HCT116 (cell line): ENCODE data around the gene ZFHX3. TPM values are rescaled to one million over a fixed set of nuclear protein-coding genes. Genes with fewer than 3 reads are reported as not detected.

Source experiments
- ATAC-seq: fragments of 200-7000 bp; cut with Tn5 transposase; 2 replicates; pipeline ENCODE4 v1.9.1; 2020; ENCODE audit warnings: mild to moderate bottlenecking, moderate library complexity
- BruUV-seq: library from RNA; stranded (reverse); fragments of 400-500 nt; replicated peaks from 2 replicates; lab custom pipeline; 2021; lab: Mats Ljungman, UMichigan
- CTCF ChIA-PET: fragments of 300-600 bp; sonication (Branson Sonifier 250); formaldehyde crosslinking; loops from one replicate; lab custom pipeline; 2021; ENCODE audit warnings: antibody characterized with exemption; lab: Charles Lee
- POLR2A ChIA-PET: fragments of 300-600, 350-600 bp; sonication (Branson Sonifier 250); formaldehyde crosslinking; loops from one replicate; lab custom pipeline; 2021; ENCODE audit warnings: antibody characterized with exemption; lab: Charles Lee
- RAD21 ChIA-PET, 2 experiments: fragments of 300-600 bp; sonication (Branson Sonifier 250); formaldehyde crosslinking; loops; one replicate each; lab custom pipeline; 2023; ENCODE audit warnings: low total read pairs in 2 of 2; ENCODE audit not compliant: uncharacterized antibody in 2 of 2, unreplicated experiment in 2 of 2, low non-redundant PET in 1 of 2; lab: Charles Lee
- DNase-seq: peaks from one replicate; pipeline ENCODE4 v3.0.0-alpha.2; 2010; ENCODE audit warnings: low read depth, low spot score
- H2AFZ ChIP-seq: fragments of 200-600 bp; shearing (Covaris generic), sonication (generic); 2 replicates; pipeline ENCODE4 v1.6.1; 2017; ENCODE audit warnings: low read depth, mixed run types, mixed read lengths, antibody characterized with exemption, low read length; ENCODE audit not compliant: poor library complexity, severe bottlenecking
- H3K27ac ChIP-seq: 2 replicates; pipeline ENCODE4 v1.5.1; 2012; ENCODE audit warnings: low read depth, low read length
- H3K27me3 ChIP-seq: fragments of 200-600 bp; sonication (generic); 2 replicates; pipeline ENCODE4 v1.6.1; 2016; ENCODE audit warnings: mixed run types, low read length, mixed read lengths; ENCODE audit not compliant: insufficient read depth
- H3K36me3 ChIP-seq, 2 experiments: fragments of 200-500 bp in 1 of 2; fragments of 200-600 bp in 1 of 2; sonication (Bioruptor generic) in 1 of 2; sonication (generic) in 1 of 2; 2 replicates each; pipeline versions ENCODE4 v1.5.1 to v1.6.1; 2014 to 2016; ENCODE audit warnings: low read length in 2 of 2, inconsistent platforms in 1 of 2, mixed read lengths in 1 of 2, mixed run types in 1 of 2; ENCODE audit not compliant: insufficient read depth in 2 of 2, control insufficient read depth in 1 of 2
- H3K4me1 ChIP-seq, 2 experiments: fragments of 200-600 bp in 1 of 2; sonication (generic) in 1 of 2; 2 replicates each; pipeline versions ENCODE4 v1.5.1 to v1.6.1; 2012 to 2017; ENCODE audit warnings: low read length in 2 of 2, inconsistent platforms in 1 of 2, mild to moderate bottlenecking in 1 of 2, mixed read lengths in 1 of 2, mixed run types in 1 of 2, moderate library complexity in 1 of 2; ENCODE audit not compliant: insufficient read depth in 2 of 2, control insufficient read depth in 1 of 2
- H3K4me2 ChIP-seq: fragments of 200-600 bp; sonication (generic); 2 replicates; pipeline ENCODE4 v1.6.1; 2017; ENCODE audit warnings: mixed run types, low read length, mixed read lengths
- H3K4me3 ChIP-seq, 2 experiments: fragments of 200-600 bp in 1 of 2; sonication (generic) in 1 of 2; replicated peaks in 1 of 2; 2 replicates each; pipeline ENCODE4 v1.5.1; 2011 to 2016; ENCODE audit warnings: low read length in 2 of 2, control low read depth in 1 of 2, low read depth in 1 of 2, mild to moderate bottlenecking in 1 of 2, mixed read lengths in 1 of 2, mixed run types in 1 of 2
- H3K79me2 ChIP-seq: fragments of 200-600 bp; sonication (generic); 2 replicates; pipeline ENCODE4 v1.6.1; 2017; ENCODE audit warnings: mild to moderate bottlenecking, mixed run types, low read length, moderate library complexity, mixed read lengths; ENCODE audit not compliant: insufficient read depth
- H3K9ac ChIP-seq: fragments of 200-600 bp; sonication (generic); 2 replicates; pipeline ENCODE4 v1.6.1; 2016; ENCODE audit warnings: low read length, mixed read lengths
- H3K9me2 ChIP-seq: fragments of 200-600 bp; sonication (generic), shearing (Covaris generic); 2 replicates; pipeline ENCODE4 v1.6.1; 2017; ENCODE audit warnings: mixed run types, mild to moderate bottlenecking, moderate library complexity; ENCODE audit not compliant: insufficient read depth
- H3K9me3 ChIP-seq, 2 experiments: fragments of 200-500 bp in 1 of 2; fragments of 200-600 bp in 1 of 2; sonication (Bioruptor generic) in 1 of 2; sonication (generic) in 1 of 2; 2 replicates each; pipeline ENCODE4 v1.6.1; 2014 to 2017; ENCODE audit warnings: low read length in 2 of 2, mixed read lengths in 2 of 2, inconsistent platforms in 1 of 2, low read depth in 1 of 2, mild to moderate bottlenecking in 1 of 2, mixed run types in 1 of 2, moderate library complexity in 1 of 2; ENCODE audit not compliant: control insufficient read depth in 1 of 2, insufficient read depth in 1 of 2
- H4K20me1 ChIP-seq: fragments of 200-600 bp; sonication (generic), shearing (Covaris generic); 2 replicates; pipeline ENCODE4 v1.6.1; 2017; ENCODE audit warnings: mixed run types, mild to moderate bottlenecking, moderate library complexity; ENCODE audit not compliant: insufficient read depth
- JUND ChIP-seq: IDR thresholded peaks from 2 replicates; pipeline ENCODE4 v1.6.1; 2012
- POLR2AphosphoS5 ChIP-seq: IDR thresholded peaks from 2 replicates; pipeline ENCODE4 v1.6.1; 2011; ENCODE audit warnings: mild to moderate bottlenecking, low read depth, low read length, moderate library complexity
- RAD21 ChIP-seq: IDR thresholded peaks from 2 replicates; pipeline ENCODE4 v1.6.1; 2012; ENCODE audit warnings: low read depth, mild to moderate bottlenecking
- YY1 ChIP-seq: IDR thresholded peaks from 2 replicates; pipeline ENCODE4 v1.6.1; 2011; ENCODE audit warnings: low read length, low read depth, moderate library complexity, mild to moderate bottlenecking; ENCODE audit not compliant: insufficient replicate concordance; ENCODE audit errors: extremely low read depth
- intact Hi-C: fragments of 100-400 bp; cut with micrococcal nuclease; formaldehyde crosslinking; loops from 2 replicates; pipeline ENCODE4 v1.10.0; 2022
- total RNA-seq: library from RNA; stranded (reverse); gene quantifications from one replicate; pipeline ENCODE4 v1.2.1, GENCODE V29; 2021; ENCODE audit not compliant: unreplicated experiment
- TF ChIP-seq, protein P1 (sequence below): IDR thresholded peaks from 2 replicates; pipeline ENCODE4 v1.6.1; 2012
- TF ChIP-seq, protein P2 (sequence below), 3 experiments: fragments of 200-600 bp in 1 of 3; sonication (generic) in 1 of 3; IDR thresholded peaks in 2 of 3; conservative IDR thresholded peaks in 1 of 3; 2 replicates each; pipeline ENCODE4 v1.5.1; 2012 to 2017; ENCODE audit warnings: low read depth in 2 of 3, low read length in 2 of 3, antibody characterized with exemption in 1 of 3, borderline replicate concordance in 1 of 3, control low read depth in 1 of 3, mild to moderate bottlenecking in 1 of 3, mixed read lengths in 1 of 3, mixed run types in 1 of 3, moderate library complexity in 1 of 3; ENCODE audit not compliant: insufficient read depth in 1 of 3

The ZFHX3 gene
- total RNA-seq, 1 experiment from 2014 or later = 6.3 TPM

DNA sequence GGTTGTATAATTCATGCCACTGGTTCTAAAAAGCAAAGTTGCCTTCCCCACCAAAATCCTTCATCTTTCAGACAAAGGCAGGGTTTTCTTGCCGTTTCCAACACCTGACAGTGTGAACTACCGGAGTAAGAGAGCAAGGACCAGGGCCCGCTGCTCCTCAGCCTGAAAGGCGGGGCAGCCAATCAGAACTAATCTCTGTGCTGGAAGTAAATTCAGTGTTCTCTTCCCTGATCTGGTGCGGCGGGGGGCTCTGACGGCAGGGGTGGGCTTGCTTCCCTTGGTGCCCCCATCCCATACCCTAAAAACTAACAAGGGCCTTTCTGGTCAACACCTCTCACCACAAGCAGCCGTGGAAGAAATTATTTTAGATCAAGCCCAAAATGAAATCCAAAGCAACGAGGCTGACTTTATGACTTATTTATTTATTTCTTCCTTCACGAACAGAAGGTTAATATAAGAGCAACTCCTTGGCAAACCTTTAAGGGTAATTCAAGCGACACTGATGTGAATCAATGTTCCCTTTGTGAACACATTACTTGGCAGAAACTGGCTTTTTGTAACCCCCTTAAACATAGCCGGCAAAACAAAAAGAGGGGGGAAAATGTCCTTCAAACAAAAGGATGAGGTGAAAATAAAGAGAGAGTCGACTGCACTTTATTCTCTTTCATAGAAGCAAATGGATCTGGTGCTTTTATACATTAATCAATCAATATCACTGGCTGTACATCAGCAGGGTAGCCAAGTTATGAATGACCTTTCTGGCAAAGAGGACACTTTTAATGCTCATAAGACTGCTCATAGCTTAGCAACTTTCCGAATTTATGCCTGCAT, 189.9 kb downstream of the ZFHX3 start:
- H3K4me1 ChIP-seq = peaks cover 0 to 4% of the 10 kb centered on the region in 2 experiments; a peak in 1 of 4 replicates
- TF ChIP-seq POLR2AphosphoS5 = no peak
- TF ChIP-seq, protein P1, sequence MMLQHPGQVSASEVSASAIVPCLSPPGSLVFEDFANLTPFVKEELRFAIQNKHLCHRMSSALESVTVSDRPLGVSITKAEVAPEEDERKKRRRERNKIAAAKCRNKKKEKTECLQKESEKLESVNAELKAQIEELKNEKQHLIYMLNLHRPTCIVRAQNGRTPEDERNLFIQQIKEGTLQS = no peak
- H3K9ac ChIP-seq = no peak overlapping the region
- ChIA-PET CTCF (interaction anchor here (0.8 to 1.5 kb wide), 2 partner anchors 9 to 355 kb away, joined by 3 to 6 read pairs; no protein-coding TSS in a partner anchor), RAD21 (no interaction called here), POLR2A (no interaction called here)
- no peaks in the 10 kb centered on the region for H3K9me2 ChIP-seq
- H3K79me2 ChIP-seq = no peaks in the 10 kb centered on the region
- intact Hi-C loops = no loop called here
- H3K9me3 ChIP-seq = no peaks in the 10 kb centered on the region
- no peak overlapping the region for H3K27ac ChIP-seq
- BruUV-seq = no TSS peak
- no peak for DNase-seq
- no peaks in the 10 kb centered on the region for H3K36me3 ChIP-seq
- H3K27me3 ChIP-seq = no peaks in the 10 kb centered on the region
- no peak overlapping the region for H3K4me2 ChIP-seq
- no peak for ATAC-seq
- H4K20me1 ChIP-seq = 0 out of 2 replicates have a peak, but pooled peaks cover 3% of the 10 kb centered on the region
- H3K4me3 ChIP-seq = no peak overlapping the region
- no peak overlapping the region for H2AFZ ChIP-seq

DNA sequence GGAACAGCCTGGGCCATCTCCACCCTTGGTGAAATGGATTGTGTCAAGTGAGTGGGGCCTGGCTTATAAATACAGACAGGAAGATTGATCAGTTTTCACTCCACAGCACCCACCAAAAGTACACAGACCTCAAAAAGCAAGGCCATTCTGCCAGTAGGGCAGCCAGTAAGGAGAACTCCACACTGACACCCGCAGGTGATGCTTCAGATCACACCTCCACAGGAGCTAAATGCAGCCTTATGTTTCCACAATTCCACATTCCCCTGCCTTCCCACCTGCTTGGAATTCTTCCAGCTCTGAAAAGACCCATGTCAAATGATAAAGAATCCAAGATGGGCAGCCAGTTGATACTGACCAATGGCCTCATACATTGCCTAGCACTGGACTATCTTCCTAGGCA, 191.1 kb downstream of the ZFHX3 start:
- ATAC-seq (peak; percentile 80), DNase-seq (no peak)
- TF ChIP-seq JUND (no peak), YY1 (no peak), RAD21 (peak; percentile 33; the same call in 1 of the 2 replicates)
- TF ChIP-seq, protein P2, sequence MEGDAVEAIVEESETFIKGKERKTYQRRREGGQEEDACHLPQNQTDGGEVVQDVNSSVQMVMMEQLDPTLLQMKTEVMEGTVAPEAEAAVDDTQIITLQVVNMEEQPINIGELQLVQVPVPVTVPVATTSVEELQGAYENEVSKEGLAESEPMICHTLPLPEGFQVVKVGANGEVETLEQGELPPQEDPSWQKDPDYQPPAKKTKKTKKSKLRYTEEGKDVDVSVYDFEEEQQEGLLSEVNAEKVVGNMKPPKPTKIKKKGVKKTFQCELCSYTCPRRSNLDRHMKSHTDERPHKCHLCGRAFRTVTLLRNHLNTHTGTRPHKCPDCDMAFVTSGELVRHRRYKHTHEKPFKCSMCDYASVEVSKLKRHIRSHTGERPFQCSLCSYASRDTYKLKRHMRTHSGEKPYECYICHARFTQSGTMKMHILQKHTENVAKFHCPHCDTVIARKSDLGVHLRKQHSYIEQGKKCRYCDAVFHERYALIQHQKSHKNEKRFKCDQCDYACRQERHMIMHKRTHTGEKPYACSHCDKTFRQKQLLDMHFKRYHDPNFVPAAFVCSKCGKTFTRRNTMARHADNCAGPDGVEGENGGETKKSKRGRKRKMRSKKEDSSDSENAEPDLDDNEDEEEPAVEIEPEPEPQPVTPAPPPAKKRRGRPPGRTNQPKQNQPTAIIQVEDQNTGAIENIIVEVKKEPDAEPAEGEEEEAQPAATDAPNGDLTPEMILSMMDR (IDR thresholded peaks at IDR 0.05 in 2 of 3, conservative IDR thresholded peaks at IDR 0.05 in 1 of 3; ENCODE audit: borderline replicate concordance in 1 of 3, insufficient read depth in 1 of 3, low read depth in 2 of 3, low read length in 2 of 3) = peak in 2 of 3 experiments; percentile 52 to 63; a peak in 4 of 6 replicates
- H3K4me1 ChIP-seq = peaks cover 0 to 4% of the 10 kb centered on the region in 2 experiments; a peak in 1 of 4 replicates
- H3K36me3 ChIP-seq = no peaks in the 10 kb centered on the region
- H3K9ac ChIP-seq = no peak overlapping the region
- no peak overlapping the region for H2AFZ ChIP-seq
- no peaks in the 10 kb centered on the region for H3K9me3 ChIP-seq
- 0 out of 2 replicates have a peak, but pooled peaks cover 3% of the 10 kb centered on the region for H4K20me1 ChIP-seq
- no peak overlapping the region for H3K4me3 ChIP-seq
- H3K9me2 ChIP-seq = no peaks in the 10 kb centered on the region
- no peak overlapping the region for H3K4me2 ChIP-seq
- ChIA-PET CTCF (interaction anchor here (0.7 to 1.8 kb wide), 9 partner anchors 8 to 1092 kb away, joined by 3 to 11 read pairs (median 3); no protein-coding TSS in a partner anchor), POLR2A (no interaction called here), RAD21 (no interaction called here)
- no peak overlapping the region for H3K27ac ChIP-seq
- intact Hi-C loops = no loop called here
- H3K79me2 ChIP-seq = no peaks in the 10 kb centered on the region
- H3K27me3 ChIP-seq = no peaks in the 10 kb centered on the region
- BruUV-seq = no TSS peak
